ENCODE results near the gene PPP3R2.

DNA sequence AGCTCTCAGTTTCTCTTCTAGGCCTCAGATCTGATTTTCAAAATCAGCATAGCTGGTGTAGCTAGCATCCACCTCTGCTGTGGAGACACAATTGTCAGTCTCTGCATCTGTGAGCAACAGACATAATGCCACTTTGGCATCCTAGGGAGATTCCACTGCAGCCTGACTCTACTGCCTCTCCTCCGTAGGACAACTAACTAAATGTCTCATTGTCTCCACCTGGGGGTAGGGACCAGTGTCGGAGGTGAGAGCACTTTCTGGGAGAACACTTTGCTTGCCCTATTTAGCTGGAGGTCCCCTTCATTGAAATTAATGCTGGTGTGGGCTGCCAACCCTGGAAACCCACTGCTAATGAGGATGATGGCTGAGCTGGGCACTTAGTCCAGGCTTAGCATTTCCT lies 1.4 kb downstream of the PPP3R2 start:
- TF ChIP-seq ZNF274 (IDR thresholded peaks at IDR 0.05; ENCODE audit: low read depth, low read length) (no peak), YY1 (IDR thresholded peaks at IDR 0.05; ENCODE audit: insufficient read depth, insufficient read length) (no peak), SUZ12 (IDR thresholded peaks at IDR 0.05; ENCODE audit: extremely low read depth, insufficient read depth, insufficient read length) (no peak)

Measured in NT2/D1 (cell line).